Measurements from ENCODE around the gene TEDC1. TPM values are rescaled to one million over a fixed set of nuclear protein-coding genes. Genes with fewer than 3 reads are reported as not detected.

Gene TEDC1
- total RNA-seq, 3 donors from 2014 or later (not counting 1 experiment from before 2014, with no cell fraction given) = 70.0 to 233 (median 112) TPM

DNA sequence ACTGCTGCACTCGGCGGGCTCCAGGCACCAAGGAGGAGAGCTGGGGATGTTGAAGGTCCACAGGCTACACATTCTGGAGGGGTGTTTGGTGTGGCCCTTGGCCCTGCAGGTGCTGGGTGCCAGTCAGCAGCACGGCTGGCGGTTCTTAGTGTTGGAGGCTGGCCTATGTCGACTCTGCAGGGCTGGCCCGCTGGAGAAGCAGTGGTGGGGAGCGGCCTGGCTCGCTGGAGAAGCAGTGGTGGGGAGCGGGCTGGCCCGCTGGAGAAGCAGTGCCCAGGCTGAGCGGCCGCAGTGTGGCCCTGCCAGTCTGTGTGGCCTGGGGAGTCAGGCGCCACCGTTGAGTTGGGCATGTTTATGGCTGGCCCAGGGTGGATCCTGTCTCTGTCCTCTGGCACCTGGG, 44.1 kb upstream of the TEDC1 start:
- Histone ChIP-seq H3K27me3 (ENCODE audit: control insufficient read depth, insufficient read depth, low read length) (no peaks in the 10 kb centered on the region), H3K36me3 (ENCODE audit: control insufficient read depth, insufficient read depth, low read length) (peaks cover 16% of the 10 kb centered on the region), H3K4me3 (ENCODE audit: low read length) (no peak overlapping the region), H3K4me1 (ENCODE audit: control insufficient read depth, insufficient read depth, low read length) (no peaks in the 10 kb centered on the region), H3K27ac (ENCODE audit: low read length) (no peak overlapping the region), H3K9me3 (ENCODE audit: control insufficient read depth, insufficient read depth, low read length) (no peaks in the 10 kb centered on the region)
- DNase-seq = no peak
- no peaks in the 10 kb centered on the region for H3K9me3 Mint-ChIP-seq
- intact Hi-C loops (cut with micrococcal nuclease) = no loop called here
- no peak for ATAC-seq
- H3K4me3 Mint-ChIP-seq = no peak overlapping the region
- peak overlapping the region in 1 of 2 donors; percentile 52 for H3K27ac Mint-ChIP-seq
- WGBS (ENCODE audit: insufficient coverage) = 88% methylated on average over 14 of the region's 14 CpGs
- TF ChIP-seq, protein P1, sequence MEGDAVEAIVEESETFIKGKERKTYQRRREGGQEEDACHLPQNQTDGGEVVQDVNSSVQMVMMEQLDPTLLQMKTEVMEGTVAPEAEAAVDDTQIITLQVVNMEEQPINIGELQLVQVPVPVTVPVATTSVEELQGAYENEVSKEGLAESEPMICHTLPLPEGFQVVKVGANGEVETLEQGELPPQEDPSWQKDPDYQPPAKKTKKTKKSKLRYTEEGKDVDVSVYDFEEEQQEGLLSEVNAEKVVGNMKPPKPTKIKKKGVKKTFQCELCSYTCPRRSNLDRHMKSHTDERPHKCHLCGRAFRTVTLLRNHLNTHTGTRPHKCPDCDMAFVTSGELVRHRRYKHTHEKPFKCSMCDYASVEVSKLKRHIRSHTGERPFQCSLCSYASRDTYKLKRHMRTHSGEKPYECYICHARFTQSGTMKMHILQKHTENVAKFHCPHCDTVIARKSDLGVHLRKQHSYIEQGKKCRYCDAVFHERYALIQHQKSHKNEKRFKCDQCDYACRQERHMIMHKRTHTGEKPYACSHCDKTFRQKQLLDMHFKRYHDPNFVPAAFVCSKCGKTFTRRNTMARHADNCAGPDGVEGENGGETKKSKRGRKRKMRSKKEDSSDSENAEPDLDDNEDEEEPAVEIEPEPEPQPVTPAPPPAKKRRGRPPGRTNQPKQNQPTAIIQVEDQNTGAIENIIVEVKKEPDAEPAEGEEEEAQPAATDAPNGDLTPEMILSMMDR (IDR thresholded peaks at IDR 0.05) = no peak
- H3K4me1 Mint-ChIP-seq = peaks cover 0 to under 1% of the 10 kb centered on the region in 2 donors
- no peaks in the 10 kb centered on the region for H3K27me3 Mint-ChIP-seq (ENCODE audit: low read depth in 2 of 2)
- no peaks in the 10 kb centered on the region for H3K36me3 Mint-ChIP-seq

DNA sequence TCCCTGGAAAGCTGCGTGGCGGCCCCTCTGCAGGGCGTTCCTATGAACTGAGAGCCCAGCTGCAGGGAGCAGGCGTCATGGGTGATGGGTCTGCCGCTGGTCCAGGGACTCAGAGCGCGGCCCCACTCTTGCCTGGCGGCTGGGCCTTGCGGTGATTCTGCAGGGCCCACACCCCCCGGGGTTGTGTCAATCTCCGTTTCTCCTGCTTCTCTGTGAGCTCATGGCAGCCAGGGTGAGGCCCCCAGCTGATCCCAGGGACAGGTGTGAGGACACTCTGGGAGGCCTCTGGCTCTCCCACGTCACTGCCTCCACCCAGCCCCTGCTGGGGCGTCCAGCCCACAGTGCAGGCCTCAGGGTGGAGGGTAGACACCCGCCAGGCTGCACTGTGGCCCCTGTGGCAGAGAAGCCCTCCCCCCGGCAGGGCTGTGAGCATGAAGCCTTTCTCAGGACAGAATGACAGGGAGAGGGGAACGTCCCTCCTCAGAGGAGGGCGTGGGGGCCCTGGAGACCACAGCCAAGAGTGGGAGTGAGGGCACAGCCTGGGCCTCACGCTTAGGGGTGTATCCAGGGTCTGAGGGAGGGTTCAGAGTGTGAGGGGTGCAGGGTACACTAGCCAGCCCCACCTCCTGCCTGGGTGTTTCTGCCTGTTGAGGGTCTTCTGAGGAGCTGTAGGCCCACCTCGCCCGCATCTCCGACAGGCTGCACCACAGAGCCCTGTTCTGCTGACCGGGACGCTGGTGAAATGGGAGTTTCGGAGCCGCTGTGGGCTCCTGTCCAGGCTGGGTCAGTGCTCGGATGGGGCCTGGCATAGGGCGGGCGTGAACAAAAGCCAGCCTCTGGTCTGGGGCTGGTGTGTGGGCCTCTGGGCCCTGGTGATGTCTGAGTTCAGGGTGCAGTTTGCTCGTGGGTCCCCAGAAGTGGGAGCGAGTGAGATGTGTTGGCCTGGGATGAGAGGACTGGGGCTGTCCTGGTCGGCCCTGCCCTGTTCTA, 43.1 kb upstream of the TEDC1 start:
- Histone ChIP-seq H3K27ac (ENCODE audit: low read length) (no peak overlapping the region), H3K4me3 (ENCODE audit: low read length) (no peak overlapping the region), H3K4me1 (ENCODE audit: control insufficient read depth, insufficient read depth, low read length) (no peaks in the 10 kb centered on the region), H3K27me3 (ENCODE audit: control insufficient read depth, insufficient read depth, low read length) (no peaks in the 10 kb centered on the region), H3K9me3 (ENCODE audit: control insufficient read depth, insufficient read depth, low read length) (no peaks in the 10 kb centered on the region), H3K36me3 (ENCODE audit: control insufficient read depth, insufficient read depth, low read length) (peaks cover 11% of the 10 kb centered on the region)
- no peaks in the 10 kb centered on the region for H3K4me1 Mint-ChIP-seq
- 94% methylated on average over 31 of the region's 31 CpGs for WGBS (ENCODE audit: insufficient coverage)
- ATAC-seq (no peak), DNase-seq (no peak)
- H3K9me3 Mint-ChIP-seq = no peaks in the 10 kb centered on the region
- no peak overlapping the region for H3K4me3 Mint-ChIP-seq
- H3K27ac Mint-ChIP-seq = no peak overlapping the region
- H3K27me3 Mint-ChIP-seq (ENCODE audit: low read depth in 2 of 2) = no peaks in the 10 kb centered on the region
- no peaks in the 10 kb centered on the region for H3K36me3 Mint-ChIP-seq
- TF ChIP-seq, protein P1 (IDR thresholded peaks at IDR 0.05) = no peak
- intact Hi-C loops (cut with micrococcal nuclease) = loop anchor here (1.0 kb wide), 1 partner anchor 42 kb away; no protein-coding TSS in a partner anchor

DNA sequence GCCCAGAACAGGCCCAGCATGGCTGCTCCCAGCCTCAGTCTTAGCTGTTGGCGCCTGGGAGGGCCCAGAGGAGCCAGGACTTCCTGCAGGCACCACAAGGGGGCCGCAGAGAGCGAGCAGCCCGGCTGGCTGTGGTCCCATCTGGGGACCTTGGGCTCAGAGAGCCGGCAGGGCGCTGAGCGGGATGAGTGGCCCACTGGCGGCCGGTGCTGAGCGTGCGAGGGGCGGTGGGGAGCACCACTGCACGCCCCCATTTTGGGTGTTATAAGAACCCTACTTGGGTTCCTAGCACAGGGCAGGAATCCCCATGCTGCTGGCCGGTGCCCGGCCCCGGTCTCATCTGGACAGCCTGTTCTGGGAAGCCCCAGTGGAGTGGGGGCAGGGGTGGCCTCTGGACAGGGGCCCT, 42.3 kb upstream of the TEDC1 start:
- Mint-ChIP-seq H3K27me3 (ENCODE audit: low read depth in 2 of 2) (no peaks in the 10 kb centered on the region), H3K36me3 (no peaks in the 10 kb centered on the region), H3K4me1 (no peaks in the 10 kb centered on the region), H3K27ac (no peak overlapping the region), H3K4me3 (no peak overlapping the region), H3K9me3 (no peaks in the 10 kb centered on the region)
- ATAC-seq = peak; percentile 76 to 99 (median 96)
- Histone ChIP-seq H3K27me3 (ENCODE audit: control insufficient read depth, insufficient read depth, low read length) (no peaks in the 10 kb centered on the region), H3K27ac (ENCODE audit: low read length) (no peak overlapping the region), H3K4me3 (ENCODE audit: low read length) (no peak overlapping the region), H3K4me1 (ENCODE audit: control insufficient read depth, insufficient read depth, low read length) (no peaks in the 10 kb centered on the region), H3K9me3 (ENCODE audit: control insufficient read depth, insufficient read depth, low read length) (no peaks in the 10 kb centered on the region), H3K36me3 (ENCODE audit: control insufficient read depth, insufficient read depth, low read length) (peaks cover 11% of the 10 kb centered on the region)
- DNase-seq = peak; percentile 68 to 82
- intact Hi-C loops (cut with micrococcal nuclease) = loop anchor here (1.0 kb wide), 1 partner anchor 42 kb away; no protein-coding TSS in a partner anchor
- WGBS (ENCODE audit: insufficient coverage) = 73% methylated on average over 16 of the region's 16 CpGs
- TF ChIP-seq, protein P1 (IDR thresholded peaks at IDR 0.05) = peak; percentile 67

Data from natural killer cell (primary cell).